DND-41 (cell line): ENCODE data around the gene SLAIN2.
A peak's percentile ranks its signal among the peaks of the same experiment; 100 is the strongest.

Experiments
- ATAC-seq: fragments of 200-7000 bp; cut with Tn5 transposase; 3 replicates; pipeline ENCODE4 v1.9.1; 2021; ENCODE audit warnings: low read depth; ENCODE audit not compliant: insufficient read depth
- DNase-seq: peaks from one replicate; pipeline ENCODE4 v3.0.0-alpha.2; 2020
- H2AFZ ChIP-seq: 2 replicates; pipeline ENCODE4 v1.6.0; 2012; ENCODE audit warnings: low read depth, low read length
- H3K27ac ChIP-seq: 2 replicates; pipeline ENCODE4 v1.5.1; 2012; ENCODE audit warnings: low read length, inconsistent platforms
- H3K27me3 ChIP-seq: fragments of 200-600 bp; sonication (generic); 2 replicates; pipeline ENCODE4 v1.6.0; 2012; ENCODE audit warnings: low read length, mild to moderate bottlenecking, inconsistent platforms; ENCODE audit not compliant: insufficient read depth, poor library complexity
- H3K36me3 ChIP-seq: 2 replicates; pipeline ENCODE4 v1.5.1; 2012; ENCODE audit warnings: low read length, inconsistent platforms; ENCODE audit not compliant: insufficient read depth
- H3K4me1 ChIP-seq: 2 replicates; pipeline ENCODE4 v1.5.1; 2012; ENCODE audit warnings: mild to moderate bottlenecking, low read length; ENCODE audit not compliant: insufficient read depth
- H3K4me2 ChIP-seq: 2 replicates; pipeline ENCODE4 v1.6.0; 2012; ENCODE audit warnings: mild to moderate bottlenecking, moderate library complexity, low read length, inconsistent platforms; ENCODE audit not compliant: insufficient read depth
- H3K4me3 ChIP-seq, 2 experiments: fragments of 200-600 bp in 1 of 2; shearing (Covaris generic) in 1 of 2; 2 replicates each; pipeline ENCODE4 v1.5.1; 2012 to 2016; ENCODE audit warnings: inconsistent platforms in 2 of 2, low read length in 2 of 2, mild to moderate bottlenecking in 2 of 2, low read depth in 1 of 2, moderate library complexity in 1 of 2
- H3K79me2 ChIP-seq: 2 replicates; pipeline ENCODE4 v1.6.0; 2012; ENCODE audit warnings: low read length, inconsistent platforms; ENCODE audit not compliant: insufficient read depth
- H3K9ac ChIP-seq: 2 replicates; pipeline ENCODE4 v1.6.0; 2012; ENCODE audit warnings: low read depth, mild to moderate bottlenecking, inconsistent platforms, low read length, moderate library complexity
- H3K9me3 ChIP-seq: 2 replicates; pipeline ENCODE4 v1.5.1; 2012; ENCODE audit warnings: low read length, moderate library complexity, mild to moderate bottlenecking, inconsistent platforms; ENCODE audit not compliant: insufficient read depth, severe bottlenecking
- H4K20me1 ChIP-seq: 2 replicates; pipeline ENCODE4 v1.6.0; 2012; ENCODE audit warnings: low read length; ENCODE audit not compliant: insufficient read depth
- EZH2 ChIP-seq: IDR thresholded peaks from 3 replicates; pipeline ENCODE4 v1.6.1; 2012; ENCODE audit warnings: borderline replicate concordance, low read depth, mild to moderate bottlenecking, moderate library complexity, low read length, inconsistent platforms; ENCODE audit not compliant: severe bottlenecking
- TF ChIP-seq, protein P1 (sequence below): IDR thresholded peaks from 2 replicates; pipeline ENCODE4 v1.5.1; 2012; ENCODE audit warnings: borderline replicate concordance, low read length, moderate library complexity, mild to moderate bottlenecking; ENCODE audit not compliant: poor library complexity, severe bottlenecking; ENCODE audit errors: extremely low read depth

The SLAIN2 gene

DNA sequence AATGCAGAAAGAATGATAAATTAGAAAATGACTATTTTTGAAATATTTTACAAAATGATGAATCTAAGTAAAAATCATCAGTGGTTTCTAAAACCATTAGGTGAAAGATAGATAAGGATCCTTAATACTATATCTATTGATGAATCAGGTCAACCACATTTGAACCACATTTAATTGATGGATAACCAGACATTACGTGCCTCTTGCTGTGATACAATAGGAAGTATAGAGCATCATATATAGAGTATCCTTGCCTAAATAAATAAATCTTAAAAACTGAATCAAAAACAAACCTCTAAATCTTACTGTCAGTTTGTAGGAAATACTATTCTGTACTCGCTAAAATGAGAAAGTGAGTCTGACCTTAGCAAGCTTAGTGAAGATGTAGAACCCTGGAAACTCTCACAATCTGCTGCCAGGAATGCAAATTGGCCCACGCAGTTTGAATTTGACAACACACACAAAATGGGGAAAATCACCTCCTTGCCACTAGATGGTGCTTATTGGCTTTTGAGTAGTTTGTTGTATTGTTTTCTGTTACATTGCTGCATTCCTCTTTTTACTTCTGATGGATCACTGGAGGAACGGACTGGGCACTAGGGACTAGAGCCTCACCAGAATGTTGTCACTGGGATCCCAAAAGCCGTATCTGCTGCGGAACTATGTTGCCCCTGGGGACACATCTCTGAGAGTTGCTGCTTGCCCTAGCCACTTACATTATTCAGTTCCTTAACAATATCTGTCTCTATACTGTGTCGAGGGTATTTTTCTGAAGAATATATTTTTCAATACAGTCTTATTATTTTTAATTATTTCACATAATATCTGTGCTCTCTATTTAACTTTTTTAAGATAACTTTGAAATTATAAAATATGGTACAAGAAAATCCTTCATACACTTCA, 25.4 kb upstream of the SLAIN2 start:
- H2AFZ ChIP-seq = peak overlapping the region; percentile 50; the same call in 1 of the 2 replicates
- H3K27me3 ChIP-seq = peaks cover 2% of the 10 kb centered on the region
- H3K4me2 ChIP-seq = no peak overlapping the region
- ATAC-seq (0 out of 3 replicates have a peak, but pooled peaks have one; percentile 58), DNase-seq (peak; percentile 20)
- no peak overlapping the region for H3K4me3 ChIP-seq
- H3K4me1 ChIP-seq = no peaks in the 10 kb centered on the region
- H3K36me3 ChIP-seq = no peaks in the 10 kb centered on the region
- no peak overlapping the region for H3K27ac ChIP-seq
- H4K20me1 ChIP-seq = no peaks in the 10 kb centered on the region
- H3K9ac ChIP-seq = no peak overlapping the region
- H3K9me3 ChIP-seq = no peaks in the 10 kb centered on the region
- H3K79me2 ChIP-seq = no peaks in the 10 kb centered on the region
- TF ChIP-seq, protein P1, sequence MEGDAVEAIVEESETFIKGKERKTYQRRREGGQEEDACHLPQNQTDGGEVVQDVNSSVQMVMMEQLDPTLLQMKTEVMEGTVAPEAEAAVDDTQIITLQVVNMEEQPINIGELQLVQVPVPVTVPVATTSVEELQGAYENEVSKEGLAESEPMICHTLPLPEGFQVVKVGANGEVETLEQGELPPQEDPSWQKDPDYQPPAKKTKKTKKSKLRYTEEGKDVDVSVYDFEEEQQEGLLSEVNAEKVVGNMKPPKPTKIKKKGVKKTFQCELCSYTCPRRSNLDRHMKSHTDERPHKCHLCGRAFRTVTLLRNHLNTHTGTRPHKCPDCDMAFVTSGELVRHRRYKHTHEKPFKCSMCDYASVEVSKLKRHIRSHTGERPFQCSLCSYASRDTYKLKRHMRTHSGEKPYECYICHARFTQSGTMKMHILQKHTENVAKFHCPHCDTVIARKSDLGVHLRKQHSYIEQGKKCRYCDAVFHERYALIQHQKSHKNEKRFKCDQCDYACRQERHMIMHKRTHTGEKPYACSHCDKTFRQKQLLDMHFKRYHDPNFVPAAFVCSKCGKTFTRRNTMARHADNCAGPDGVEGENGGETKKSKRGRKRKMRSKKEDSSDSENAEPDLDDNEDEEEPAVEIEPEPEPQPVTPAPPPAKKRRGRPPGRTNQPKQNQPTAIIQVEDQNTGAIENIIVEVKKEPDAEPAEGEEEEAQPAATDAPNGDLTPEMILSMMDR = peak; percentile 80
- TF ChIP-seq EZH2 = no peak

GRCh38 chr4:48321312-48321711, 20.0 kb upstream of the SLAIN2 start:
- peaks cover 9% of the 10 kb centered on the region for H3K27me3 ChIP-seq
- H3K79me2 ChIP-seq = no peaks in the 10 kb centered on the region
- no peak overlapping the region for H3K4me3 ChIP-seq
- no peaks in the 10 kb centered on the region for H4K20me1 ChIP-seq
- H3K4me1 ChIP-seq = no peaks in the 10 kb centered on the region
- TF ChIP-seq, protein P1 = no peak
- no peak for TF ChIP-seq EZH2
- H3K9me3 ChIP-seq = no peaks in the 10 kb centered on the region
- no peak overlapping the region for H3K9ac ChIP-seq
- H3K27ac ChIP-seq = no peak overlapping the region
- no peaks in the 10 kb centered on the region for H3K36me3 ChIP-seq
- ATAC-seq (no peak), DNase-seq (no peak)
- H2AFZ ChIP-seq = no peak overlapping the region
- H3K4me2 ChIP-seq = no peak overlapping the region

- H3K4me2 ChIP-seq = no peak overlapping the region
- no peak for DNase-seq
- no peak overlapping the region for H3K4me3 ChIP-seq
- H3K9me3 ChIP-seq = no peaks in the 10 kb centered on the region
- no peaks in the 10 kb centered on the region for H3K79me2 ChIP-seq
- H3K9ac ChIP-seq = no peak overlapping the region
- no peak overlapping the region for H2AFZ ChIP-seq
- no peak for ATAC-seq
- no peaks in the 10 kb centered on the region for H4K20me1 ChIP-seq
- H3K4me1 ChIP-seq = no peaks in the 10 kb centered on the region
- no peaks in the 10 kb centered on the region for H3K36me3 ChIP-seq
- TF ChIP-seq EZH2 = no peak
- TF ChIP-seq, protein P1 = no peak
- H3K27me3 ChIP-seq = peaks cover 9% of the 10 kb centered on the region
- H3K27ac ChIP-seq = no peak overlapping the region
Measured at GRCh38 chr4:48322063-48322462, 19.3 kb upstream of the SLAIN2 start.
